KMS-11 (cell line): ENCODE data around the gene ARHGAP25.

Experiments
- H2AFZ ChIP-seq: fragments of 200-600 bp; sonication (generic); 2 replicates; pipeline ENCODE4 v1.6.1; 2016; ENCODE audit warnings: antibody characterized with exemption, mixed run types, low read depth
- H3K27ac ChIP-seq: fragments of 200-600 bp; sonication (generic); 2 replicates; pipeline ENCODE4 v1.6.1; 2016; ENCODE audit warnings: mild to moderate bottlenecking, mixed run types
- H3K27me3 ChIP-seq: fragments of 200-600 bp; sonication (generic); 2 replicates; pipeline ENCODE4 v1.6.1; 2017; ENCODE audit warnings: mild to moderate bottlenecking, low read depth, mixed run types, moderate library complexity; ENCODE audit not compliant: insufficient read depth
- H3K36me3 ChIP-seq: fragments of 200-600 bp; sonication (generic); 2 replicates; pipeline ENCODE4 v1.6.1; 2017; ENCODE audit warnings: mild to moderate bottlenecking, mixed run types; ENCODE audit not compliant: insufficient read depth
- H3K4me1 ChIP-seq: fragments of 200-600 bp; sonication (generic); 2 replicates; pipeline ENCODE4 v1.6.1; 2016; ENCODE audit warnings: mild to moderate bottlenecking, low read depth, mixed run types; ENCODE audit not compliant: poor library complexity, severe bottlenecking
- H3K4me2 ChIP-seq: fragments of 200-600 bp; sonication (generic); 2 replicates; pipeline ENCODE4 v1.7.0; 2016; ENCODE audit warnings: mild to moderate bottlenecking, mixed run types
- H3K4me3 ChIP-seq: fragments of 200-600 bp; sonication (generic); IDR thresholded peaks from 2 replicates; pipeline ENCODE4 v1.6.1; 2017; ENCODE audit warnings: low read depth, low read length, mixed read lengths; ENCODE audit not compliant: insufficient read depth
- H3K79me2 ChIP-seq: fragments of 200-600 bp; sonication (generic); 2 replicates; pipeline ENCODE4 v1.6.1; 2016; ENCODE audit warnings: low read depth, mixed run types; ENCODE audit not compliant: insufficient read depth
- H3K9ac ChIP-seq: fragments of 200-600 bp; sonication (generic); 2 replicates; pipeline ENCODE4 v1.6.1; 2016; ENCODE audit warnings: mild to moderate bottlenecking, mixed run types
- H4K20me1 ChIP-seq: fragments of 200-600 bp; sonication (generic); 2 replicates; pipeline ENCODE4 v1.6.1; 2016; ENCODE audit warnings: mild to moderate bottlenecking, mixed run types; ENCODE audit not compliant: insufficient read depth
- TF ChIP-seq, protein P1 (sequence below): fragments of 200-600 bp; sonication (generic); conservative IDR thresholded peaks from 2 replicates; pipeline ENCODE4 v1.6.1; 2017; ENCODE audit warnings: low read depth, mild to moderate bottlenecking, antibody characterized with exemption, low read length, moderate library complexity, mixed read lengths

Gene ARHGAP25

DNA sequence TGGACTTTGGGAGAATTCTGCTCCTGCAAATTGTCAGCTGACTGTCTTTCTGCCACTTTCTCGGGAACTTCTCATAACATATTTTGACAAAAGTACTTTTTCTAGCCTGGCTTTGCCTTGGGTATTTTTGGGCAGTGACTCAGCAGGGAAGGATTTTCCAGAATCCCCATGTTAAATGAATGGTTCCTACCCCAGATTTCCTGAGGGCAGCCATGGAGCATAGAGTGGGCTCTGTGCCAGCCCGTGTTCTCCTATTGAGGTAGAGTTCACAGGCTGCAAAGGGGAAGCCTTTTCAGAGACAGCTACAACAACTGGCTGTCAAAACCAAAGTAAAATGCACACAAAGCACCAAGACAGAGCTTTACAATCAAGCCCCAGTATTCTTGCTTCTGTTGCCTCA lies 76.8 kb downstream of the ARHGAP25 start:
- H4K20me1 ChIP-seq = no peaks in the 10 kb centered on the region
- no peaks in the 10 kb centered on the region for H3K4me1 ChIP-seq
- H3K27me3 ChIP-seq = no peaks in the 10 kb centered on the region
- H3K27ac ChIP-seq = no peak overlapping the region
- H3K9ac ChIP-seq = no peak overlapping the region
- H2AFZ ChIP-seq = no peak overlapping the region
- H3K79me2 ChIP-seq = no peaks in the 10 kb centered on the region
- H3K4me3 ChIP-seq = no peak overlapping the region
- TF ChIP-seq, protein P1, sequence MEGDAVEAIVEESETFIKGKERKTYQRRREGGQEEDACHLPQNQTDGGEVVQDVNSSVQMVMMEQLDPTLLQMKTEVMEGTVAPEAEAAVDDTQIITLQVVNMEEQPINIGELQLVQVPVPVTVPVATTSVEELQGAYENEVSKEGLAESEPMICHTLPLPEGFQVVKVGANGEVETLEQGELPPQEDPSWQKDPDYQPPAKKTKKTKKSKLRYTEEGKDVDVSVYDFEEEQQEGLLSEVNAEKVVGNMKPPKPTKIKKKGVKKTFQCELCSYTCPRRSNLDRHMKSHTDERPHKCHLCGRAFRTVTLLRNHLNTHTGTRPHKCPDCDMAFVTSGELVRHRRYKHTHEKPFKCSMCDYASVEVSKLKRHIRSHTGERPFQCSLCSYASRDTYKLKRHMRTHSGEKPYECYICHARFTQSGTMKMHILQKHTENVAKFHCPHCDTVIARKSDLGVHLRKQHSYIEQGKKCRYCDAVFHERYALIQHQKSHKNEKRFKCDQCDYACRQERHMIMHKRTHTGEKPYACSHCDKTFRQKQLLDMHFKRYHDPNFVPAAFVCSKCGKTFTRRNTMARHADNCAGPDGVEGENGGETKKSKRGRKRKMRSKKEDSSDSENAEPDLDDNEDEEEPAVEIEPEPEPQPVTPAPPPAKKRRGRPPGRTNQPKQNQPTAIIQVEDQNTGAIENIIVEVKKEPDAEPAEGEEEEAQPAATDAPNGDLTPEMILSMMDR = no peak
- no peak overlapping the region for H3K4me2 ChIP-seq
- no peaks in the 10 kb centered on the region for H3K36me3 ChIP-seq

DNA sequence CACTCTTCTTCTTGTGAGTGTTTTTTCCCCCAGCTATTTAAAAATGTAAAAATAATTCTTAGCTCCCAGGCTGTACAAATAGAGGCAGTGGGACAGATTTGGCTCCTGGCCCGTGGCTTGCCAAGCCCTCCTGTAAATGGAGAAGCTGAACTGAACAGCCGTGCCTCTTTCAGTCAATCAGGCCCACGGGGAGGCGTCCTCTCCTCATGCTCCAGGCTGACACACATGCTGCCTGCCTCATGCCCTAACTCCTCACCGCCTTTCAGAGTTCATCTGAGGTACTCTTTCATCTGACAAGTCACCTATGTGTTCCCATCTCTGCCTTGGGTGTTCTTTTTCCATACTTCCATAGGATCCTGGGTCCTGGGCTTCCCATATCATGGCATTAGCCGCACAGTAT lies 77.6 kb downstream of the ARHGAP25 start:
- no peak overlapping the region for H2AFZ ChIP-seq
- H4K20me1 ChIP-seq = no peaks in the 10 kb centered on the region
- no peaks in the 10 kb centered on the region for H3K36me3 ChIP-seq
- TF ChIP-seq, protein P1 = no peak
- H3K27me3 ChIP-seq = no peaks in the 10 kb centered on the region
- H3K4me3 ChIP-seq = no peak overlapping the region
- H3K4me1 ChIP-seq = no peaks in the 10 kb centered on the region
- H3K9ac ChIP-seq = no peak overlapping the region
- H3K4me2 ChIP-seq = no peak overlapping the region
- no peaks in the 10 kb centered on the region for H3K79me2 ChIP-seq
- H3K27ac ChIP-seq = no peak overlapping the region

DNA sequence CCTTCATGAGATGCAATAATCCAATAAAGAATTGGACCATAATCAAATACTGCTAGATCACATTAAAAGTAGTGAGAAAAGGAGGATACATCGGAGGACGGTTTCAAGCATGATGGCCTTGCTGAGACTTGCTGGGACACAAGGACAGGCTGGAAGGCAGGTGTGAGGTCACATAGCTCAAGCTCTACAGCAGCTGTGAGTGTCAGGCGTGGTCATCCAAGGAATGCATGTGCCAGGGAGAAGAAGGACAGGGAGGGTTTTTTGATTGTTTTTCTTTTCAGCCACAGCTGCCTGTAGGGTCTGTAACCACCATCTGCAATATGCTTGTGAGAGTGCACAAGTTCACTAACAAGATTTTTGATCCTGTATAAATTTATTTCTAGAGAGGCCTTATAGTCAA lies 79.0 kb downstream of the ARHGAP25 start:
- Histone ChIP-seq H4K20me1 (no peaks in the 10 kb centered on the region), H3K4me2 (no peak overlapping the region), H3K36me3 (no peaks in the 10 kb centered on the region), H3K79me2 (no peaks in the 10 kb centered on the region), H3K4me1 (no peaks in the 10 kb centered on the region), H3K27me3 (no peaks in the 10 kb centered on the region), H3K27ac (no peak overlapping the region), H3K9ac (no peak overlapping the region), H3K4me3 (no peak overlapping the region), H2AFZ (no peak overlapping the region)
- TF ChIP-seq, protein P1 = no peak

DNA sequence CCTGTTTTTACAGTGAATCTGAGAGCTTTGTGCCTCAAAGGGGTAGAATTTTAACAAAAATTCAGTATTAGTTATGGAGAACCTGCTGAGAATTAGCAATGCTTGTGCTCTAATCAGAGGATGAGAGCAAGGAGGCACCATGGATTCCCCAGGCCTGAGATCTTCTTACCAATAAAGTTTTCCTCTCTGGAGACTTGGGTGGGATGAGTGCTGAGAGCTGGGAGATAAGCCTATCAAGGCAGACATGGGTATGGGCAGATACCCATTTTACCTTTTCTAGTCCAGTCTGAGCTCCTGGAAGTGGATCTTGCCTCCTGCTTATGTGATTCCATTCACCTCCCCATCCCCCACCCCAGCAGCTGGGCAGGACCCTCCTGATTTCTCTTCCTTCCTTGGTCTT lies 82.7 kb downstream of the ARHGAP25 start:
- H3K27ac ChIP-seq = no peak overlapping the region
- H3K36me3 ChIP-seq = no peaks in the 10 kb centered on the region
- no peaks in the 10 kb centered on the region for H3K27me3 ChIP-seq
- H3K4me1 ChIP-seq = no peaks in the 10 kb centered on the region
- no peak overlapping the region for H3K4me3 ChIP-seq
- no peak overlapping the region for H2AFZ ChIP-seq
- TF ChIP-seq, protein P1 = no peak
- no peak overlapping the region for H3K9ac ChIP-seq
- H4K20me1 ChIP-seq = no peaks in the 10 kb centered on the region
- no peak overlapping the region for H3K4me2 ChIP-seq
- no peaks in the 10 kb centered on the region for H3K79me2 ChIP-seq
